Endothelial cell of umbilical vein (primary cell): Measurements from ENCODE around the gene CYBRD1. TPM values are rescaled to one million over a fixed set of nuclear protein-coding genes. Genes with fewer than 3 reads are reported as not detected.

ENCODE experiments used
- BruUV-seq: library from RNA; stranded (reverse); fragments of 400-500 nt; replicated peaks from 2 replicates; lab custom pipeline; 2021; lab: Mats Ljungman, UMichigan
- CTCF ChIA-PET: fragments of 300-600, 350-600 bp; sonication (Branson Sonifier 250); formaldehyde crosslinking; loops from one replicate; lab custom pipeline; 2021; ENCODE audit warnings: antibody characterized with exemption, inconsistent platforms; lab: Charles Lee
- POLR2A ChIA-PET: fragments of 300-600, 350-600 bp; sonication (Branson Sonifier 250); formaldehyde crosslinking; loops from one replicate; lab custom pipeline; 2021; ENCODE audit warnings: antibody characterized with exemption, inconsistent platforms; lab: Charles Lee
- DNase-seq: peaks from one replicate; pipeline ENCODE4 v3.0.0-alpha.2; 2011; ENCODE audit warnings: low read depth, low spot score
- FAIRE-seq: peaks from 2 replicates; lab custom pipeline; 2011; peaks lifted over from hg19 to GRCh38; lab: Jason Lieb, UNC
- H2AFZ ChIP-seq: 2 replicates; pipeline ENCODE4 v1.6.0; 2012; ENCODE audit warnings: low read depth, low read length, control low read depth, inconsistent platforms
- H3K27ac ChIP-seq: 2 replicates; pipeline ENCODE4 v1.5.1; 2011; ENCODE audit warnings: low read depth, mild to moderate bottlenecking, control low read depth, low read length, moderate library complexity; ENCODE audit not compliant: insufficient read depth
- H3K27me3 ChIP-seq, 2 experiments: 2 replicates each; pipeline versions ENCODE4 v1.6.0 to v1.6.1; 2011; ENCODE audit warnings: low read length in 2 of 2, mixed read lengths in 1 of 2; ENCODE audit not compliant: control insufficient read depth in 2 of 2, insufficient read depth in 2 of 2
- H3K36me3 ChIP-seq, 2 experiments: 2 replicates in 1 of 2; 3 replicates in 1 of 2; pipeline ENCODE4 v1.5.1; 2011; ENCODE audit warnings: low read length in 2 of 2, mild to moderate bottlenecking in 1 of 2, moderate library complexity in 1 of 2; ENCODE audit not compliant: control insufficient read depth in 2 of 2, insufficient read depth in 2 of 2; ENCODE audit errors: extremely low read depth in 1 of 2
- H3K4me1 ChIP-seq: 3 replicates; pipeline ENCODE4 v1.5.1; 2011; ENCODE audit warnings: mild to moderate bottlenecking, low read length; ENCODE audit not compliant: control insufficient read depth, insufficient read depth; ENCODE audit errors: extremely low read depth
- H3K4me2 ChIP-seq: 2 replicates; pipeline ENCODE4 v1.6.1; 2011; ENCODE audit warnings: low read length, control low read depth, mixed read lengths; ENCODE audit not compliant: insufficient read depth
- H3K4me3 ChIP-seq, 3 experiments: fragments of 200-600 bp in 1 of 3; sonication (generic), shearing (Covaris generic) in 1 of 3; replicated peaks in 1 of 3; 2 replicates each; pipeline ENCODE4 v1.5.1; 2011 to 2016; ENCODE audit warnings: control low read depth in 3 of 3, low read length in 3 of 3, mild to moderate bottlenecking in 2 of 3, inconsistent platforms in 1 of 3, low read depth in 1 of 3, moderate library complexity in 1 of 3; ENCODE audit not compliant: insufficient read depth in 1 of 3
- H3K79me2 ChIP-seq: 2 replicates; pipeline ENCODE4 v1.6.0; 2012; ENCODE audit warnings: low read length, inconsistent platforms; ENCODE audit not compliant: control insufficient read depth, insufficient read depth
- H3K9ac ChIP-seq: replicated peaks from 2 replicates; pipeline ENCODE3; 2011; ENCODE audit warnings: low read length, control low read depth; ENCODE audit not compliant: insufficient read depth; ENCODE audit errors: extremely low read depth
- H3K9me1 ChIP-seq: replicated peaks from 3 replicates; pipeline ENCODE4 v1.6.0; 2011; ENCODE audit warnings: mild to moderate bottlenecking, low read length; ENCODE audit not compliant: control insufficient read depth, insufficient read depth; ENCODE audit errors: extremely low read depth
- H3K9me3 ChIP-seq: replicated peaks from 2 replicates; pipeline ENCODE4 v1.5.1; 2012; ENCODE audit warnings: low read length, inconsistent platforms; ENCODE audit not compliant: control insufficient read depth, insufficient read depth
- H4K20me1 ChIP-seq: replicated peaks from 2 replicates; pipeline ENCODE3; 2011; ENCODE audit warnings: mild to moderate bottlenecking, low read length; ENCODE audit not compliant: control insufficient read depth, insufficient read depth; ENCODE audit errors: extremely low read depth
- CTCF ChIP-seq, 2 donors: IDR thresholded peaks; 1 replicate in 1 of 2; 2 replicates in 1 of 2; pipeline ENCODE4 v1.5.1; 2011; ENCODE audit warnings: low read length in 2 of 2, mild to moderate bottlenecking in 2 of 2, moderate library complexity in 2 of 2, control low read depth in 1 of 2, inconsistent platforms in 1 of 2, low read depth in 1 of 2; ENCODE audit not compliant: insufficient read depth in 1 of 2; ENCODE audit errors: extremely low read depth in 1 of 2
- EZH2 ChIP-seq: IDR thresholded peaks from 2 replicates; pipeline ENCODE4 v1.6.1; 2012; ENCODE audit warnings: borderline replicate concordance, low read depth, mild to moderate bottlenecking, moderate library complexity, low read length, inconsistent platforms; ENCODE audit not compliant: severe bottlenecking
- FOS ChIP-seq: IDR thresholded peaks from 2 replicates; pipeline ENCODE4 v1.6.1; 2011; ENCODE audit warnings: mild to moderate bottlenecking, low read length, moderate library complexity, borderline replicate concordance; ENCODE audit not compliant: insufficient read depth
- GATA2 ChIP-seq: IDR thresholded peaks from 2 replicates; pipeline ENCODE4 v1.7.0; 2011; ENCODE audit warnings: low read depth, mild to moderate bottlenecking, moderate library complexity, mixed read lengths, low read length; ENCODE audit not compliant: insufficient read length, insufficient read depth
- JUN ChIP-seq: IDR thresholded peaks from 2 replicates; pipeline ENCODE4 v1.6.1; 2011; ENCODE audit warnings: borderline replicate concordance, low read depth; ENCODE audit not compliant: insufficient read length, insufficient read depth
- MAX ChIP-seq: IDR thresholded peaks from 2 replicates; pipeline ENCODE4 v1.6.1; 2011; ENCODE audit not compliant: insufficient read depth, insufficient read length
- MYC ChIP-seq: IDR thresholded peaks from one replicate; pipeline ENCODE4 v1.6.1; 2011; ENCODE audit warnings: mild to moderate bottlenecking, low read depth, low read length
- POLR2A ChIP-seq: IDR thresholded peaks from 2 replicates; pipeline ENCODE4 v1.6.1; 2012; ENCODE audit warnings: low read depth, mild to moderate bottlenecking, control low read depth, low read length
- POLR2AphosphoS5 ChIP-seq: IDR thresholded peaks from 2 replicates; pipeline ENCODE4 v1.6.1; 2012; ENCODE audit warnings: low read depth, mild to moderate bottlenecking, control low read depth, low read length, moderate library complexity; ENCODE audit not compliant: insufficient read depth
- dilution Hi-C: fragments of 300-500 bp; cut with MboI; formaldehyde crosslinking; loops from one replicate; pipeline ENCODE4 v1.15.0; 2019; ENCODE audit warnings: low sequenced_read_pairs; ENCODE audit not compliant: extremely low pct_ligation_motif_present
- intact Hi-C: fragments of 100-400 bp; cut with micrococcal nuclease; formaldehyde crosslinking; loops from one replicate; pipeline ENCODE4 v1.10.0; 2022
- polyA plus RNA-seq, 4 experiments: library from polyadenylated mRNA; depleted of rRNA in 3 of 4; stranded (reverse) in 3 of 4; unstranded in 1 of 4; fragments of >200 nt; gene quantifications; 2 replicates each; pipeline versions ENCODE4 v1.2.1 to v1.2.3, GENCODE V29; 2011 to 2012; ENCODE audit warnings: missing spikeins in 1 of 4
- total RNA-seq: library from RNA; stranded (reverse); gene quantifications from 2 replicates; pipeline ENCODE4 v1.2.3, GENCODE V29; 2021

The CYBRD1 gene
- total and polyA plus RNA-seq, 2 donors (not counting 3 experiments of a cell fraction or from before 2014, with no cell fraction given), result 23.1 to 24.8 TPM

GRCh38 chr2:171521361-171522051, 768 bp upstream of the CYBRD1 start:
- Histone ChIP-seq H4K20me1 (no peaks in the 10 kb centered on the region), H3K4me1 (peaks cover 13% of the 10 kb centered on the region), H3K9me1 (no peaks in the 10 kb centered on the region), H3K27ac (peak overlapping the region; percentile 32), H2AFZ (peak overlapping the region; percentile 99), H3K36me3 (no peaks in the 10 kb centered on the region), H3K9ac (peak overlapping the region; percentile 78), H3K79me2 (no peaks in the 10 kb centered on the region), H3K9me3 (no peaks in the 10 kb centered on the region), H3K4me3 (peak overlapping the region in 2 of 3 experiments; percentile 76 to 89), H3K27me3 (no peaks in the 10 kb centered on the region), H3K4me2 (peak overlapping the region; percentile 94)
- BruUV-seq, result TSS peak; percentile 74
- dilution Hi-C loops (no loop called here), intact Hi-C loops (loop anchor here (1.0 kb wide), 2 partner anchors 361 to 548 kb away; partner anchors contain the start of gene TLK1)
- peak; percentile 8 for DNase-seq
- ChIA-PET POLR2A (no interaction called here), CTCF (interaction anchor here (1.0 to 2.3 kb wide), 4 partner anchors 10 to 435 kb away, joined by 3 to 13 read pairs (median 4); no protein-coding TSS in a partner anchor)
- FAIRE-seq, result no peak
- TF ChIP-seq POLR2A (no peak), EZH2 (no peak), FOS (no peak), GATA2 (no peak), JUN (no peak), CTCF (IDR thresholded peaks at IDR 0.05; ENCODE audit: extremely low read depth in 1 of 2, insufficient read depth in 1 of 2, low read depth in 1 of 2, low read length in 2 of 2) (no peak), MYC (no peak), MAX (no peak), POLR2AphosphoS5 (no peak)
